BE2C (cell line): Measurements from ENCODE around the gene FBXL7.

Experiments used
- DNase-seq: peaks from one replicate; pipeline ENCODE4 v3.0.0-alpha.2; 2020
- H3K27me3 ChIP-seq: fragments of 250-450 bp; sonication (Bioruptor Pico); 2 replicates; pipeline ENCODE4 v1.5.1; 2020; ENCODE audit warnings: mild to moderate bottlenecking
- H3K36me3 ChIP-seq: fragments of 250-450 bp; sonication (Bioruptor Pico); 2 replicates; pipeline ENCODE4 v1.5.1; 2020; ENCODE audit warnings: mild to moderate bottlenecking
- H3K4me1 ChIP-seq: fragments of 250-450 bp; sonication (Bioruptor Pico); 2 replicates; pipeline ENCODE4 v1.5.1; 2020
- H3K4me3 ChIP-seq: 2 replicates; pipeline ENCODE4 v1.5.1; 2011; ENCODE audit warnings: low read depth, low read length
- H3K9me3 ChIP-seq: fragments of 250-450 bp; sonication (Bioruptor Pico); 2 replicates; pipeline ENCODE4 v1.5.1; 2020
- CTCF ChIP-seq: IDR thresholded peaks from 2 replicates; pipeline ENCODE4 v1.5.1; 2012; ENCODE audit warnings: mild to moderate bottlenecking, low read depth, low read length

FBXL7 gene

GRCh38 chr5:15669826-15670225 is 169.8 kb downstream of the FBXL7 start:
- no peak overlapping the region for H3K4me3 ChIP-seq
- no peaks in the 10 kb centered on the region for H3K27me3 ChIP-seq
- H3K9me3 ChIP-seq = no peaks in the 10 kb centered on the region
- H3K4me1 ChIP-seq = peaks cover 8% of the 10 kb centered on the region
- DNase-seq = no peak
- no peak for TF ChIP-seq CTCF
- no peaks in the 10 kb centered on the region for H3K36me3 ChIP-seq

- H3K9me3 ChIP-seq = no peaks in the 10 kb centered on the region
- no peak for DNase-seq
These were observed 174.7 kb downstream of the FBXL7 start for GRCh38 chr5:15674716-15675115.

GRCh38 chr5:15676591-15676990 is 176.6 kb downstream of the FBXL7 start:
- no peaks in the 10 kb centered on the region for H3K27me3 ChIP-seq
- no peak for DNase-seq

More at GRCh38 chr5:15674716-15675115, 174.7 kb downstream of the FBXL7 start:
- Histone ChIP-seq H3K27me3 (no peaks in the 10 kb centered on the region), H3K36me3 (no peaks in the 10 kb centered on the region), H3K4me1 (peaks cover 8% of the 10 kb centered on the region), H3K4me3 (no peak overlapping the region)
- TF ChIP-seq CTCF = no peak

GRCh38 chr5:15679161-15679560 is 179.2 kb downstream of the FBXL7 start:
- H3K9me3 ChIP-seq = no peaks in the 10 kb centered on the region
- no peak overlapping the region for H3K4me3 ChIP-seq
- no peak for DNase-seq
- no peaks in the 10 kb centered on the region for H3K27me3 ChIP-seq
- H3K36me3 ChIP-seq = no peaks in the 10 kb centered on the region
- TF ChIP-seq CTCF = no peak
- H3K4me1 ChIP-seq = peaks cover 10% of the 10 kb centered on the region

More at GRCh38 chr5:15676591-15676990, 176.6 kb downstream of the FBXL7 start:
- TF ChIP-seq CTCF = no peak
- H3K4me1 ChIP-seq = peaks cover 8% of the 10 kb centered on the region
- H3K4me3 ChIP-seq = no peak overlapping the region
- no peaks in the 10 kb centered on the region for H3K9me3 ChIP-seq
- H3K36me3 ChIP-seq = no peaks in the 10 kb centered on the region

GRCh38 chr5:15680455-15680854 is 180.5 kb downstream of the FBXL7 start:
- Histone ChIP-seq H3K27me3 (no peaks in the 10 kb centered on the region), H3K36me3 (no peaks in the 10 kb centered on the region), H3K4me1 (peaks cover 3% of the 10 kb centered on the region; the same call in 1 of the 2 replicates), H3K9me3 (no peaks in the 10 kb centered on the region), H3K4me3 (no peak overlapping the region)
- no peak for DNase-seq
- TF ChIP-seq CTCF = no peak

GRCh38 chr5:15682122-15682521 is 182.1 kb downstream of the FBXL7 start:
- H3K36me3 ChIP-seq = no peaks in the 10 kb centered on the region
- H3K27me3 ChIP-seq = no peaks in the 10 kb centered on the region
- no peak overlapping the region for H3K4me3 ChIP-seq
- peaks cover 3% of the 10 kb centered on the region; the same call in 1 of the 2 replicates for H3K4me1 ChIP-seq
- no peak for DNase-seq
- no peak for TF ChIP-seq CTCF
- H3K9me3 ChIP-seq = no peaks in the 10 kb centered on the region
